NOMO-1 (cell line): ENCODE data around the gene COX18.

Experiments used
- DNase-seq, 2 experiments: peaks; one replicate each; lab custom pipeline; 2025; ENCODE audit not compliant: unreplicated experiment in 2 of 2; lab: John Stamatoyannopoulos, UW

COX18 gene

GRCh38 chr4:73053974-73054480 is 15.5 kb downstream of the COX18 start:
- no peak for DNase-seq

- DNase-seq, result no peak
Measured at GRCh38 chr4:73053076-73053475, 16.4 kb downstream of the COX18 start.

GRCh38 chr4:73051625-73052024 is 17.9 kb downstream of the COX18 start:
- DNase-seq, result no peak

GRCh38 chr4:73045879-73046278 is 23.6 kb downstream of the COX18 start:
- no peak for DNase-seq

GRCh38 chr4:73037057-73037456 is 32.5 kb downstream of the COX18 start:
- no peak for DNase-seq

- no peak for DNase-seq
Measured at GRCh38 chr4:73036123-73036522, 33.4 kb downstream of the COX18 start.

GRCh38 chr4:73034896-73035295 is 34.6 kb downstream of the COX18 start:
- no peak for DNase-seq

GRCh38 chr4:73028621-73029020 is 40.9 kb downstream of the COX18 start:
- DNase-seq, result no peak

GRCh38 chr4:73021634-73022033 is 47.9 kb downstream of the COX18 start:
- DNase-seq, result peak; percentile 1 to 51

GRCh38 chr4:73019462-73020047 is 50.0 kb downstream of the COX18 start:
- DNase-seq, result peak in 1 of 2 experiments; percentile 17

GRCh38 chr4:73018595-73018994 is 50.9 kb downstream of the COX18 start:
- no peak for DNase-seq

- DNase-seq, result no peak
Measured at GRCh38 chr4:73013310-73013709, 56.2 kb downstream of the COX18 start.

- DNase-seq, result no peak
Measured at GRCh38 chr4:73012673-73013072, 56.8 kb downstream of the COX18 start.

- no peak for DNase-seq
Measured at GRCh38 chr4:73011629-73011985, 57.9 kb downstream of the COX18 start.

GRCh38 chr4:73010789-73011628 is 58.5 kb downstream of the COX18 start:
- no peak for DNase-seq

GRCh38 chr4:73007526-73008100 is 61.9 kb downstream of the COX18 start:
- DNase-seq, result no peak

GRCh38 chr4:73006286-73006990 is 63.1 kb downstream of the COX18 start:
- DNase-seq, result no peak

GRCh38 chr4:73005514-73005913 is 64.0 kb downstream of the COX18 start:
- no peak for DNase-seq
